Esophagus muscularis mucosa (tissue), 3 donors: ENCODE data around the gene DMXL1.

Source experiments
- CTCF ChIP-seq, 3 experiments: fragments of 200-600 bp in 2 of 3; fragments of 450-650 bp in 1 of 3; sonication (generic) in 2 of 3; IDR thresholded peaks; one replicate each; pipeline ENCODE4 v1.5.1; 2017 to 2019; ENCODE audit warnings: antibody characterized with exemption in 3 of 3, mild to moderate bottlenecking in 2 of 3, moderate library complexity in 1 of 3
- POLR2AphosphoS5 ChIP-seq, 2 donors: sonication (generic); formaldehyde crosslinking; IDR thresholded peaks; one replicate each; pipeline ENCODE4 v1.6.1; 2017; ENCODE audit warnings: antibody characterized with exemption in 2 of 2

- no peak for TF ChIP-seq POLR2AphosphoS5 (IDR thresholded peaks at IDR 0.05)
- no peak for TF ChIP-seq CTCF (IDR thresholded peaks at IDR 0.05)
These were observed 12.8 kb downstream of the DMXL1 start for GRCh38 chr5:119083679-119084078.
